Measurements from ENCODE around the gene SLC13A3. TPM values are rescaled to one million over a fixed set of nuclear protein-coding genes. Genes with fewer than 3 reads are reported as not detected.

The SLC13A3 gene
- total and polyA plus RNA-seq, 3 donors from 2014 or later, result 3.2 to 9.1 (median 4.1) TPM

GRCh38 chr20:46566125-46566524, 85.1 kb downstream of the SLC13A3 start:
- H3K27me3 ChIP-seq, result no peaks in the 10 kb centered on the region
- H3K4me3 ChIP-seq, result no peak overlapping the region
- DNase-seq, result no peak
- no peak overlapping the region for H3K27ac ChIP-seq
- WGBS, 2 donors, result 87 to 90% methylated on average over 8 to 10 of the region's 10 CpGs
- H3K36me3 ChIP-seq (ENCODE audit: low read depth, missing control alignments), result no peaks in the 10 kb centered on the region
- no peaks in the 10 kb centered on the region for H3K9me3 ChIP-seq
- intact Hi-C loops (cut with DNase I; ENCODE audit: low total_unique reads), result no loop called here
- peaks cover 15% of the 10 kb centered on the region for H3K4me1 ChIP-seq
- TF ChIP-seq POLR2A (IDR thresholded peaks at IDR 0.05), result no peak
- no peak for TF ChIP-seq CTCF (IDR thresholded peaks at IDR 0.05)

- TF ChIP-seq CTCF (IDR thresholded peaks at IDR 0.05) (no peak), POLR2A (IDR thresholded peaks at IDR 0.05) (no peak)
- H3K4me1 ChIP-seq, result peaks cover 15% of the 10 kb centered on the region
- WGBS, 2 donors, result 87 to 88% methylated on average over 7 of the region's 7 CpGs
Measured at GRCh38 chr20:46564241-46564957, 86.9 kb downstream of the SLC13A3 start.

GRCh38 chr20:46563860-46564221, 87.4 kb downstream of the SLC13A3 start:
- TF ChIP-seq POLR2A (IDR thresholded peaks at IDR 0.05) (no peak), CTCF (IDR thresholded peaks at IDR 0.05) (no peak)
- DNase-seq, result no peak
- intact Hi-C loops (cut with DNase I; ENCODE audit: low total_unique reads), result no loop called here
- H3K27me3 ChIP-seq, result no peaks in the 10 kb centered on the region
- WGBS, 2 donors, result 56 to 83% methylated on average over 2 of the region's 2 CpGs
- H3K4me3 ChIP-seq, result no peak overlapping the region
- no peaks in the 10 kb centered on the region for H3K36me3 ChIP-seq (ENCODE audit: low read depth, missing control alignments)
- no peaks in the 10 kb centered on the region for H3K9me3 ChIP-seq
- peaks cover 10% of the 10 kb centered on the region for H3K4me1 ChIP-seq
- no peak overlapping the region for H3K27ac ChIP-seq

More at GRCh38 chr20:46564241-46564957, 86.9 kb downstream of the SLC13A3 start:
- intact Hi-C loops (cut with DNase I; ENCODE audit: low total_unique reads), result no loop called here
- Histone ChIP-seq H3K36me3 (ENCODE audit: low read depth, missing control alignments) (no peaks in the 10 kb centered on the region), H3K9me3 (no peaks in the 10 kb centered on the region), H3K27me3 (no peaks in the 10 kb centered on the region), H3K27ac (no peak overlapping the region), H3K4me3 (no peak overlapping the region)
- no peak for DNase-seq

GRCh38 chr20:46563170-46563859, 87.9 kb downstream of the SLC13A3 start:
- DNase-seq, result peak; percentile 25
- Histone ChIP-seq H3K27me3 (no peaks in the 10 kb centered on the region), H3K9me3 (no peaks in the 10 kb centered on the region), H3K27ac (peak overlapping the region; percentile 61 to 79), H3K36me3 (ENCODE audit: low read depth, missing control alignments) (no peaks in the 10 kb centered on the region), H3K4me3 (peak overlapping the region; percentile 19 to 42), H3K4me1 (peaks cover 6% of the 10 kb centered on the region)
- intact Hi-C loops (cut with DNase I; ENCODE audit: low total_unique reads), result no loop called here
- WGBS, 2 donors, result 61 to 65% methylated on average over 12 to 16 of the region's 16 CpGs
- TF ChIP-seq CTCF (IDR thresholded peaks at IDR 0.05), result no peak
- no peak for TF ChIP-seq POLR2A (IDR thresholded peaks at IDR 0.05)
